Stimulated activated CD8-positive, alpha-beta memory T cell treated with anti-CD3 and anti-CD28 coated beads, Interleukin-2, amount 100 ng/mL, for 1 hour (primary cell): ENCODE measurements around the gene MREG.
"Not testable (repeated sequence)": the region's sequence is repeated elsewhere in the genome, so short reads cannot be mapped to it uniquely, and the experiment has no call there.

Experiments
- DNase-seq, 2 donors: peaks; one replicate each; pipeline ENCODE4 v3.0.0-alpha.2; 2020; ENCODE audit warnings: low read depth in 2 of 2

MREG gene

DNA sequence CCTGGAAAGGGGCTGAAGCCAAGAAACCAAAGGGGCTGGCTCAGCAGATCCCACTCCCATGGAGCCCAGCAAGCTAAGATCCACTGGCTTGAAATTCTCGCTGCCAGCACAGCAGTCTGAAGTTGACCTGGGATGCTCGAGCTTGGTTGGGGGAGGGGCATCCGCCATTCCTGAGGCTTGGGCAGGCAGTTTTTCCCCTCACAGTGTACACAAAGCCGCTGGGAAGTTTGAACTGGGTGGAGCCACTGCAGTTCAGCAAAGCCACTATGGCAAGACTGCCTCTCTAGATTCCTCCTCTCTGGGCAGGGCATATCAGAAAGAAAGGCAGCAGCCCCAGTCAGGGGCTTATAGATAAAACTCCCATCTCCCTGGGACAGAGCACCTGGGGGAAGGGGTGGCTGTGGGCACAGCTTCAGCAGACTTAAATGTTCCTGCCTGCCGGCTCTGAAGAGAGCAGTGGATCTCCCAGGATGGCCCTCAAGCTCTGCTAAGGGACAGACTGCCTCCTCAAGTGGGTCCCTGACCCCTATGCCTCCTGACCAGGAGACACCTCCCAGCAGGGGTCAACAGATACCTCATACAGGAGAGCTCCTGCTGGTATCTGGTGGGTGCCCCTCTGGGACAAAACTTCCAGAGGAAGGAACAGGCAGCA is 24.7 kb downstream of the MREG start:
- not testable (repeated sequence) for DNase-seq

GRCh38 chr2:215985257-215985656 is 28.1 kb downstream of the MREG start:
- DNase-seq, result no peak

DNA sequence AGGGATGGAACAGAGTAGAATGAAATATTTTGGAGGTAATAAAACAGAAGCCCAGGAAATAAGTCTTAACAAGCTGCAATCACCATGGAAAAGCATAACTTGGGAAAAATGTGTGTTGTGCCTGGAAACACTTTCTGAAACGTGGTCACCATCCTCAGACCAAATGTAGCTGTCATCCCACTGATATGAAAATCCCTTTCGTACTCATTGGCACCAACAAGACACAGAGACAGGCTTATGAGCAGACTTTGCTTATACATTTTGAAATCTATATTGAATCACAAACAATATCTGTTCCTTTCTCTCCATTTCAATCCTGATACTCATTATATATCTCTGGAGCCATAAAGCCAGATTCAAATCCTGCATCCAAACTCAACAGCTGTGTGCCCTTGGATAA is 28.7 kb downstream of the MREG start:
- DNase-seq, result no peak

GRCh38 chr2:215983581-215984351 is 29.6 kb downstream of the MREG start:
- no peak for DNase-seq

DNA sequence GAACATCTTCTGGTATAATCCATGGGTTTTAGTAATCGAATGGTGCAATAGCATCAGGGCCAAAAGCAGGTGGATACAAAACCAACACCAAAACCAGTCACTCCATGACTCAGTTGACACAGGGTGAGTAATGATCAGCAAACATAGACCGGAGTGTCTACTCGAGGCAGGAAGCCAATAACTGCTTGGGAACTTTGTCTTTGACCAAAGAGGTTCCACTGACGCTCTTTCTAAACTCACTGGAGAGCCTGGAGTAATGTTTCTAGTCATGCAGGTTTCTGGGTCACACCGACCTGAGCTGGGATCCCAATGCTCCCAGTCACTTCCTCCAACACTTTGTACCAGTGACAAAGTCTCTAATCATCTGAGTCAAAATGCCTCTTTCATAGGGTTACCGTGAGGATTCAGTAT is 30.9 kb downstream of the MREG start:
- DNase-seq, result no peak

DNA sequence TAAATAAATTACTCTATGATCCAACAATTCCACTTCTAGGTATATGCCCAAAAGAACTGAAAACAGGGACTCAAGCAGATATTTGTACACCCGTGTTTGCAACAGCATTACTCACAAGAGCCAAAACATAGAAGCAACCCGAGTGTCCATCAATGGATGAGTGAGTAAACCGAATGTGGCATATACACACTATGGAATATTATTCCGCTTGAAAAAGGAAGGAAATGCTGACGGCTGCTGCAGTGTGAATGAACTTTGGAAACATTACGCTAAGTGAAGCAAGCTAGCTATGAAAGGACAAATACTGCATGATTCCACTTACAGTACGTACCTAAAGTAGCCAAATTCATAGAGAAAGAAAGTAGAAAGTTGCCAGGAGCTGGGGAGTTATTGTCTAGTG is 32.2 kb downstream of the MREG start:
- no peak for DNase-seq

GRCh38 chr2:215979620-215980019 is 33.7 kb downstream of the MREG start:
- DNase-seq, result no peak

DNA sequence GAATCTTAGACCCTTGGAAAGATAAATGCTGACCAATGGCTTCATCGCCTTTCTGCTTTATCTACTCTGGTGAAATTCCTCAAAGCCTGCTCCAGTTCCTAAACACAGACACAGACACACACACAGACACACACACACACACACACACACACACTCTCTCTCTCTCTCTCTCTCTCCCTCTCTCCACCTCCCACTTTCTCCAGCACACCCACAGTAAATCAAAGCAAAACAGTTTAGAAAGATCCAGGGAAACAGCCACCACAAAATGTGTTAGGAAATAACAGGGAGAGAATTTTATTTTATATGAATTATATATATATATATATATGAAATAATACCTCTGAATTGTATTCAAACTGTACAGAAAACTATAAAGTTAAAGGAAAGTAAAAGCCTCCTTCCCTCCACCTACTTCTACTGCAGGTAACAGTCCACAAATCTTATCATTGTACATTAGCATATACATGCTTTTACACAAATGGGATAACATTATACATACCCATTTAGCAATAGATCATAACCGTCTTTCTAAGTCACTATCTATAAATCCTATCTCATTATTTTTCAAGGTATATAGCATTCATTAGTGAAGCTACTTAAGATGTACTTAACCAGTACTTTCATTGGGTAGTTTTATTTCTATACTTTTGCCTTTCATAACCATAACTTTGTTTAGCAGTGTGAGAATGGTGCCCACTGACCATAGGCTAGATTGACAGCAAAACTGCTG is 38.5 kb downstream of the MREG start:
- no peak for DNase-seq

- no peak for DNase-seq
Observed at GRCh38 chr2:215973954-215974699, 39.2 kb downstream of the MREG start.

GRCh38 chr2:215973145-215973792 is 40.1 kb downstream of the MREG start:
- DNase-seq, result no peak

- DNase-seq, result no peak
Observed at GRCh38 chr2:215971671-215972070, 41.7 kb downstream of the MREG start.

DNA sequence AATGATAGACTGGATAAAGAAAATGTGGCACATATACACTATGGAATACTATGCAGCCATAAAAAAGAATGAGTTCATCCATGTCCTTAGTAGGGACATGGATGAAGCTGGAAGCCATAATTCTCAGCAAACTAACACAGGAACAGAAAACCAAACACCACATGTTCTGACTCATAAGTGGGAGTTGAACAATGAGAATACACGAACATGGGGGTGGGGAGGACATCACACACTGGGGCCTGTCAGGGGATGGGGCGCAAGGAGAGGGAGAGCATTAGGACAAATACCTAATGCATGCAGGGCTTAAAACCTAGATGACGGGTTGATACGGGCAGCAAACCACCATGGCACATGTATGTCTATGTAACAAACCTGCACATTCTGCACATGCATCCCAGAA is 42.5 kb downstream of the MREG start:
- not testable (repeated sequence) for DNase-seq

DNA sequence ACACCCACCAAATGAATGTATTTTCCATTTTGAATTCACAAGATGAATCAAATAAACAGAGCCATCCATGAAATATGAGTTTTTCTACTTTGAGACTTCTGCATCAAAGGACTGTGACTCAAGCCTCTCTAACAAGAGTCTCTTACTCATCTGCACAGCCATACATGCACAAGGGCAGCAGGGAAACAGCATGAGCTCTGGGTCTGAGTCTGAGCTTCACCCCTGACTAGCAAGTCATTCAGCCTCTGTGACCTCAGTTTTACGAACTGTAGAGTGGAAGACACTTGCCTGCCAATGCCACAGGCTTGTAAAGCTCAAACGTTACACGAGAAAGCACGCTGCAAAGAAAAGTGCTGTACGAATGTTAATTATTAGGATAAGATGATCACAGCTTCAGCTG is 42.9 kb downstream of the MREG start:
- no peak for DNase-seq

- no peak for DNase-seq
Observed at GRCh38 chr2:215969131-215969841, 44.1 kb downstream of the MREG start.

DNA sequence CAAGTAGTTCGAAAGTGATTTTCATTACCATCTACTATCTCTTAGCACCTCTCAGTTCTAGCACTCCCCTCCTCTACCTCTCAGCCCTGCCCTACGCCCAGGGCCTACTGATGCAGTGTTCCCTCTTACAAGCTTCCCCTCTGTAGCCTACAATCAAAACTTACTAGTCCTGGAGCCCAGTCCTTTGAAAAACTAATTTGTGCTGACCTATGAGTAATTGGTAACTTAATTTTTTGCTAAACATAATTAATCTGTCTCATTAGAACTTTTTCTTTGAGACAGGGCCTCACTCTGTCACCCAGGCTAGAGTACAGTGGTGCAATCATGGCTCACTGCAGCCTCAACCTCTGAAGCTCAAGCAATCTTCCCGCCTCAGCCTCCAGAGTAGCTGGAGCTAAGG is 44.9 kb downstream of the MREG start:
- DNase-seq, result no peak

- DNase-seq, result no peak
Observed at GRCh38 chr2:215967590-215968378, 45.6 kb downstream of the MREG start.

GRCh38 chr2:215966951-215967350 is 46.4 kb downstream of the MREG start:
- no peak for DNase-seq

DNA sequence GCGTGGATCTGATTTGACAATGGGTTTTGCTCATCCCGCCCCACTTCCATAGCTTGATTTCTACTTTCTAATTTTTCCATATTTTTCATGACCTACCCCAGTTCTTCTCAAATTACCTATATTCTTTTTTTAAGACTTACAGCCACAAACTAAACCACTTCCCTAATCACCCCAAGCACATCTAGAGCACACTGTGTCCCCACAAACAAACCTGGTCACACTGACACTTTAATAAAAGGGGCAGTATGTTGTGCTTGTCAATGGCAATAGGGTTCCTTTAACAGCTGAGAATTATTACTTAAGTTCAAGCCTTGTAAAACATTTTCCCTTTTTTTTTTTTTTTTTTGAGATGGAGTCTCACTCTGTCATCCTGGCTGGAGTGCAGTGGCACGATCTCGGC is 47.1 kb downstream of the MREG start:
- DNase-seq, result no peak

DNA sequence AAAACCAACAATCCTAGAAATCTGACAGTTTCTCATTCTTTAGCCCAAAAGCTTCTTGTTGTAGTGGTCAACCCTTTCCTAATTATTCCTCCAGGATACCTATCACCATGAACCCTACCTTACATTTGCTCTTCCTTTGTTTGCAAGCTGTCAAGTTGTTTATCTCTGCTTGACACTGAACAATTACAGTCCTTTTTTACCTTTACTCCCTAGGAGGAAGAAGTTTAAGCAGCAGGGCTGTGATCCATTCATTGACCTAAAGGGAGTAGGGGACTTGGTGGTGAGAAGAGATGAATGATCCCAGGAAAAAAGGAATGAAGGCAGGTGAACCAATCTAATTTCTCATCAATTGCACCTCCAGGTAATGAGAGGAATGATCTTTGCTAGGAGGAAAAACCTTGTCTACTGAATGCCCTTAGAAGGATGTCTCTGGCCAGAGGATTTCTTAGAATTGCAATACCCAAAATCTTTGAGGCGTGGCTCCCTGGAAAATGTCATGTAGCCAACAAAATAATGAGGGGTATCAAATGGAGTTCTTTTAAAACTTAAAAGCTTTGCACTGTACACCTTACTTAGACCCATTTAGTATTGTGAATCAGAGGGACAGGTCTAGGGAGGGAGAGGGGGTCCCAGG is 47.7 kb downstream of the MREG start:
- no peak for DNase-seq

DNA sequence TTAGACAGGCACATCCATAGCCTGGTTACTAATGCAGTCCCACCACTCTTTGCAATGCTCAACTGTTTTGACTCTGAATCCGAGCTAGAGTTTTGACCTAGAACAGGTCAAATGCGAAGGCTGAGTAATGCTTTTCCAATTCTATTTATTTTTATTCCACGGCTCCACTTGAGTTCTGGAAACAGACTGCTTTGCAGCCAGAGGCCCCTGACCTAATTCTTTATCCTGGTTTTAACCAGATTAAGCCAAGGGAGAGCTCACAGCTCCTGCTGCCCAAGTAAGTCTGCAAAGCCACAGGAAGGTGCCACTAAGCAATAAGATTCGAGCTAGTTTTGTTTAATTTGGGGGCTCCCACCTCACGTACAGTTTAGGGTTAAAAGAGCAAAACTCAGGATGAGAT is 51.4 kb downstream of the MREG start:
- no peak for DNase-seq
